ENCODE results near the gene QRFP.

Gene QRFP

DNA sequence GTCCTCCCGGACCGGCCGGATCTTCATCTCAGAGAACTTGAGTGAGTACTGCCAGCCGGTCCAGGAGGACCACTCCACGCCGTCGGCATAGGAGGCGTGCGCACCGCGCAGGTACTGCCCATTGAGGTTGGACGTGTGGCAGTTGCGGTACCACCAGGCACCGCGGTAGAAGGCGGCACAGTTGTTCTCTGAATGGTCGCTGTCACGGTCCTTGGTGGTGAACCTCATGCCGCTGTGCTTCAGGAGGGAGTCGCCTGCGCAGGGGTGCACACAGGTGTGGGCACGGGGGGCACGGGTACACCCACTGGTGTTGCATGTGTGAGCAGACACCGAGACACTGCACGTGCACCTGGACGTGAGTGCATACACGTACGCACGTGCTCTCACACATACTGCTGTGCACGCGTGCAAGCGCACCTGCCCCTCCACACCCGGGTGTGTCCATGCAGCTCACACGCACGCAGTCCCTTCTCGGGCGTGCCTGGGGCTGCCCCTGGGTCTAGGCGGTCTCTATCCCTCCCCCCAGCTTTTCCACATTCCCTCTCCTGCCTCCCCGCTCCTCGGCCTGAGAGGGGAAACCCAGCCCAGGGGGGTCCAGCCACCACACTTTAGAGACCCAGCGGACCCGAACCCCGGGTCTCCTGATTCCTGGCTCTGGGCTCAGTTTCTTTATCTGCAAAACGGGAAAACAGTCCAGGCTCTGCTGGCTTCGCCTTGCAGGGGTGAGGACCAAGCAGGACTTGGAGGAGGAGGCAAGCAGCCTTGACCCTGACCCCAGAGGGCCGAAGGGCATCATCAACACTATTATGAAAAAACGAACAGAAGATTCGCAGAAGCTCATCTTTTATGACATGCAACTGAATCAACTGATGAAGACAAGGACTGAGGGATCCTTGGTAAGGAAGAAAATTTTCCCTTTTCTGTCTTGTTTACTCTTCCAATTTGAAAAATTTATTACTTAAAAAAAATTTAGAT lies 7.7 kb upstream of the QRFP start:
- DNase-seq, result no peak

DNA sequence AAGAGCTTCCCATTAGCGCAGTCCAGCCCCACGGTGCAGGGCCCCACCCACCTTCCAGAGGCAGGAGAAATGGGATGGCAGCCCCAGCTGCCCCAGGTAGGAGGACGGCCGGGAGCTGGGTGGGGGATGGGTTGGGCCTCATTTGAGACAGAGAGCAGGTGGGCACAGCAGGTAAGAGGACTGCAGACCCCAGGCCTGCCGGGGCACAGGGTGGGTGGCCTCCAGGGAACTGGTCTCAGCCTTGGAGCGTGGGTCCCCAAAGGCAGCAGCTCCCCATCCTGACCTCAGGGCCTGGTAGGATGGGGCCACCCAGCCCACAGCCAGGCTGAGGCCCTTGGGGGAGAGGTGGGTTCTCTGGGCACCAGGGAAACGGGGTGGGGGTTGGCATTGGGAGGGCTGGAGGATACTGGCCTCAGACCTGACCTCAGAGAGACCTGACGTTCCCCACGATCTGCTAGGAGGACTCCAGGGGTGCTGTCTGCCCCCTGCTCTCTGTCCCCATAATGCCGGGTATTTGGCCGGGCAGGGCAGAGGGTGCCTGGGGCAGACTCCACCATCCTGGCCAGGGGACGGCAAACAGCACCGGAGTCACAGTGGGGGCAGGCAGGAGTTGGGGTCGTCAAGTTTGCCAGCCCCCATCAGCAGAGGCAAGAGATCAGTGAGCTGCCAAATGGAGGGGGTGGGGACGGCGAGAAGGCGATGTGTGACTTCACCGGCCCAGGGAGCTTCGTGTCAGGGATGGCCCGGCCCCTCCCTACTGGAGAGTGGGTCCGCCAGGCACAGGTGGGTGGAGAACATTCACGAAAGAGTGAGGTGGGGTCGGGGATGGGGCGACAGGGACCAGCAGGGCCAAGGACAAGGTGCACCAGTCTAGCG lies 6.8 kb upstream of the QRFP start:
- no peak for DNase-seq

DNA sequence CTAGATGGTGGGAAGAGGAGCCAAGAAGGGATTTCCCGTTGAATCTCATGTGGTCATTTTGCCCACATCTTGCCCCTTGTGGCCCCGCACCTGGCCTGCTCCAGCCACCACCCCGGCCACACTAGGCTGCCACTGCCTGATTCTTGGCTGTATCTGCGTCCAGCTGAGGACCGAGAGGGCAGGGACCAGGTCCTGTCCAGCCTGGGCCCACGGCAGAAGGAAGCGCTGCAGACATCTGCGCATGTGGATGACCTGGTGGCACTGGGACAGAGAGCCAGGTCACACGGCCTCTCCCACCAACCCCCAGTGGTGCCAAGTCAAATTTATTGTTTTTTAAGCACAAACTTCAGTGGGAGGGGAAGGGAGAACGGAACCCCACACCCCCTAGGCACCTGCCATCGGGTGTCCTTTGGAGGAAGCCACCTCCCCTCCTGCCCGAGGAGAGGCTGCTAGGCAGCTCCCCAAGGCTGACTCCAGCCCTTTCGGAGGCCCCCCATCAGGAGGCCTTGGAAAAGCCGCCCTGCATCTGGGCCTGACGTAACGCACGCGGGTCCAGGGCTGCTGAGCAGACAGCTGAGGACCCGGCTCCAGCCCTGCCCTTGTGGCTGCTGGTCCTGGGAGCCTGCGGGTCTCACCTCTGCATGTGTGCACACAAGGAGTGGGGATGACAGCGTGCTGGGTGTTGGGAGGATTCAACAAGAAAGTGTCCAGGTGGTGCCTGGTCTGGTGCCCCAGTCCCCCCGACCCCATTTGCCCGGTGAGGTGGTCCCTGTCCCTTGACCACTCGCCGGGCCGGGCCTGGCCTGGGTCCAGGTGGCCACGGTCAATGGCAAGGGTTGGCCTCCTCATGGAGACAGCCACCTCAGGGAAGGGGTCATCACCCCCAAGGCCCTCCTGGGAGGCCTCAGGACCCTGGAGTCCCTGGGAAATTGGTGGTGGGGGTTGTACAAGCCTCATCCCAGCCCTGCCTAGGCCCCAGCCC lies 5.9 kb upstream of the QRFP start:
- DNase-seq, result no peak

GRCh38 chr9:130901498-130902203 lies 5.0 kb upstream of the QRFP start:
- DNase-seq, result no peak

GRCh38 chr9:130900701-130901497 lies 4.3 kb upstream of the QRFP start:
- no peak for DNase-seq

DNA sequence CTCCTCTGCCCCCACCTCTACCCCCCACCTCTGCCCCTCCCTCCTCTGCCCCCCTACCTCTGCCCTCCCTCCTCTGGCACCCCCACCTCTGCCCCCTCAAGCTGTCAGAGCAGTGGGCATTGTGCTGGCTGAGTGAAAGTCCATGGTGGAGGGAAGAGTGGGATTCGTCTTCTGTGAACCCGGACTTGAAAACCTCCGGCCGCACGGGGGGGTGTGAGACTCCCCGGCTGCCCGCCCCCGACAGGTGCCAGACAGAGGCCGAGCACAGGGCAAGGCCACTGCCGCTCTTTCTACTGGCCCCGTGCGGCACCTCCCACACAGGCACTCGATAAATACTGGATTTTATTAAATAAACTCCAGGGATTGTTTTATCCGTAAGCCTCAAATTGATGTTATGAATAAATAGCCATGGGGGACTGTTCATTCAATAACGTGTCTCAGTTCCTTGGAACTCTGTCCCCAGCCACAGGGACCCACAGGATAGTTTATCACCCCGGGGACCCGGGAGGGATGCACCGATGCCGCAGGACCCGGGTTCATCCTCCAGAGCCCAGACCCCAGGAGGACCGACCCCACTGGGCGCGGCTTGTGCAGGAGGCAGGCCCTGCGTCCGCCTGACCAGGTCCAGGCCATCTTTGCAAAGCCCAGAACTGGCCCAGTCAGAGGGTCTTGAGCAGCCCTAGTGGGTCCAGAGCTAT lies 2.6 kb upstream of the QRFP start:
- no peak for DNase-seq

- DNase-seq, result no peak
Observed at GRCh38 chr9:130898552-130898852, 1.9 kb upstream of the QRFP start.

DNA sequence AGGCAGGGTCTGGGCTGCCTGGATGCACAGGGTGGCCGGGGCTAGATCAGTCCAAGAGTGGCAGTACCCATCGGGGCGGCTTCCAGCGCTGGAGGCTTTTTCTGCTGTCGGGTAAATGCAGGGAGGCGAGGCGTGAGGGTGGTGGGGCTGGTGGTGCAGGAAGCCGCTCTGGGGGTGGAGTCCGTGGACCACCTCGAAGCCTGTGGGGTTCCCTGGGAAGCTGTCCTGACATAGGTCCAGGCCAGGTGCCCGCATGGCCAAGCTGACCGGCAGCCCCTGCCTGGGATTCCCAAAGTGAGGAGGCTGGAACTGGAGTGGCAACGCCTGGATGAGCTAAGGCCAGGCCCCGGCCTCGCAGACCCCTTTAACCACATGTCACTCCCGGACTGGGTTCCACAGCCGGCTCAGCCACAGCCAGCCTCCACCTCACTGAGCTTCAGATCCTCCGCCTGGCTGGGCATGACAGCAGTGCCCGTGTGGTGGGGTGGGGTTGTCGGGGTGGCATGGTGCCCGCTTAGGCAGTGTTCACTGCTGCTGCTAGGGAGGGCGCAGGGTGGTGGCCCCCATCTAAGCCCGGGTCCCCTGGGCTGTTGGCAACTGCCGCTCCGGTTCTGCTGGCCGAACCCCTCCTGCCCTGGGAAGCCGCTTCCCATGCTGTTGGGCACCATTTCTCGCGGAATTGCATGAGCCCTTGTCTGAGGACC lies 1.4 kb upstream of the QRFP start:
- no peak for DNase-seq

DNA sequence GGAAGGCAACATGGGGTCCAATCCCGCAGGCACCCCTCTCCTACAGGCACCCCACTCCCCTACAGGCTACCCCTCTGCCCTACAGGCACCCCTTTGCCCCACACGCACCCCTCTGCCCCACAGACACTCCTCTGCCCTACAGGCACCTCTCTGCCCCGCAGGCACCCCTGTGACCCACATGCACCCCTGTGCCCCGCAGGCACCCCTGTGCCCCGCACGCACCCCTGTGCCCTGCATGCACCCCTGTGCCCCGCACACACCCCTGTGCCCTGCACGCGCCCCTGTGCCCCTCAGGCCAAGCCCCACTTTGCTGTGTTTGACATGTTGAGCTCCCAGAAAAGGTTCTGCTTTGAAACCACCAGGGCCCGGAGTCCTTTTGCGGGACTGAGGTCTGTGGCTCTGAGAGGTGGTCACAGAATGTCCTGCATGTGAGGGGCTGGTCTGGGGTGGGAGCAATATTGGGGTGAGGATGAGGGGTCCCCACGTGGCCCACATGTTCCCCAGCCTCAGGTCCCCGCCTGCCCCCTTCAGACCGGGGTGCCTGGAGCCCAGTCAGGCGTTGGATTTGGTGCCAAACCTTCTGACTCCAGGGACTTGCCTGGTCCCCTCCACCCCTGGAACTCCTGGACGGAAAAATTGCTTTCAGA lies 616 bp upstream of the QRFP start:
- no peak for DNase-seq

DNA sequence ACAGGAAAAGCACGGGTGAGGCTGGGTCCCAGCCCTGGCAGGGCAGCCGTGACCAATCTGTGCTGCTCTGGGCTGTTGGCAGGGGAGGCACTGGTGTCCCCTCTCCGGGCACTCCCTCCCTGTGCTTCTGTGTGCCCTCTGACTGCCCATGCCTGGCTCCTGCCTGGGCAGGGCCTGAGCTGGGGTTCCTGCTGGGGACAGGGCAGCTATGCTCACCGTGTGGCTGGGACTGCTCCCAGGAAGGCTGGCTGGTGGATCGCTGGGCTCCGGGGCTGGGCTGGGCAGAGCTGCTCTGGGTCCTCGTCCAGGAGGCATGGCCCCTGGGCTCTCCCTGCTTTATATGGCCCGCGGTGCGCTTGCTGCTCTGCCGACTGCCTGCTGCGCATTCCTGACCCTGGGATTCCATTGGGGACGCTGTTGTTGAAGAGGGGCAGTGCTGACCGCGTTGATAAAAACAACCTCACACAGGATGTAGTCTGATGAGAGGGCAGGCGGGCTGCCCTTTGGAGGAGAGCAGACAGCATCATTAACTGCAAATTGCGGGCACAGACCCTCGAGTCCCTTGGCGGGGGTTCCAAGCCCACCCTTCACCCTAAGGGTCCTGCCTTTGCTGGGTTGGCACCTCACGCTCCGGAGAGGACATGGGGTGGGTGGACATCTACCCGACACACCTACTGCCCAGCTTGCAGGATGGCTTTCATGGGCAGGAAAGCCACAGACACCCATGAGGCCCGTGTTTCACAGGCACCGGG lies 955 bp downstream of the QRFP start:
- no peak for DNase-seq

- DNase-seq, result no peak
Observed at GRCh38 chr9:130895038-130895437, 1.6 kb downstream of the QRFP start.

DNA sequence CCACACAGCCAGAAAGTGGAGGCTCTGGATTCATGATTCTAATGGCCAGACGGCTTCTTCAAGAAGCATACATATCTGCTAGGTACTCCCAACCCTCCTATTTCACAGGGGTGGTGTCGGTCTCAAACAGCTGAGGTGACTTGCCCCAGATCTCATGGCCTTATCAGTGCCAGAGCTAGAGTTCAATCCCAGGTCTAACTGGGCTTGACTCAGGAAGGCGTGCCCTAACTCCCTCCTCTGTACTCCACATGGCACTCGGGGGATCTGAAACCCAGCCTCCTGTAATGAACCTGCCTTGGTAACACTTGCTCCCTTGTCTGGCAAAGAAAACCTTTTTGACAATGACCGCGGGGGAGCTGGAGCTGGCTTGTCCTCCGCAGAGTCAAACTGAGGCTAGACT lies 2.1 kb downstream of the QRFP start:
- DNase-seq, result no peak

GRCh38 chr9:130893341-130894101 lies 3.1 kb downstream of the QRFP start:
- DNase-seq, result no peak

- no peak for DNase-seq
Observed at GRCh38 chr9:130892477-130893304, 3.9 kb downstream of the QRFP start.

GRCh38 chr9:130891688-130892476 lies 4.7 kb downstream of the QRFP start:
- no peak for DNase-seq

Measured in fibroblast of skin of scalp (primary cell).